MM.1S (cell line): ENCODE data around the gene ITPKC.

ENCODE experiments used
- EZH2 ChIP-seq: fragments of 300-600 bp; sonication (generic); optimal IDR thresholded peaks from 2 replicates; pipeline ENCODE3; 2017; ENCODE audit warnings: low read depth, mild to moderate bottlenecking, antibody characterized with exemption, low read length, mixed read lengths
- EZH2phosphoT487 ChIP-seq: fragments of 300-600 bp; sonication (generic); IDR thresholded peaks from 2 replicates; pipeline ENCODE4 v1.6.1; 2018; ENCODE audit warnings: antibody characterized with exemption, low read length
- TF ChIP-seq, protein P1 (sequence below): fragments of 300-600 bp; sonication (generic); IDR thresholded peaks from 2 replicates; pipeline ENCODE4 v1.5.1; 2016; ENCODE audit warnings: antibody characterized with exemption, low read length, mixed read lengths

DNA sequence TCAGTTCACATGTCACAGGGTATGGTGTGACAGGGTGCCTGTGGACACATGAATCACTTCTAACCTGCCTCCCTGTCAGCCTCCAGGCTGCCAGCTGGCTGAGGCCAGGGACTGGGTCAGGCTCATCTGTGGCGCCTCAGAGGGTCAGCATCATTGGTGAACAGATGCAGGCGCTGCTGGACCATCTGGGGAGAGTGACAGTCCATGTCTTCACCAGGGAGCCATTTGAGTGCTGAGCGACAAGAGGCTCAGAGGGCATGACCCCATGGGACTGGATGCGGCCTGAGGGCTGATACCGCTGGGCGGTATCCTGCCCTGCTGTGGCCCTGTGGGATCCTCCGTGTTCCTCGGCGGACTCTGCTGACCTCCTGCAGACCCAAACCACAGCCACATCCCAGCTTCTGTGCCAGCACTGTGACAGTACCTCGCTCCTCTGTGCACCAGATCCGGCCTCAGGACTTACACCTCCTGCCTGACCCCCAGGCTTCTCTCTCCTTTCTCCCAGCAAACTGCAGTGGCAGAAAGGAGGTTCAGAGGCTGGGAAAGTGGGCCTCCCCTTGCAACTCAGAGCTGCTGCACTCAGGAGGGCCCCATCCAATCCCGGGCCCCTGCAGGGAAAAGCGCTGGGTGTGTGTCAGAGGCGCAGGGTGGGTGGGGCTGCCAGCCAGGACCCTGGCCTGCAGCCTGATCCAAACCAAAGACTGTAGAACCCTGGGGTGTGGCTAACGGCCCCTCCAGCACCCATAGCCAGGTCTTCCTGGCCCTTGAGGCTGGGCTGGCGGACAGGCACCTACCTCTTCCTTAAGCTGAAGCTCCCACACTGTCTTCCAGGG, 23.2 kb downstream of the ITPKC start:
- TF ChIP-seq, protein P1, sequence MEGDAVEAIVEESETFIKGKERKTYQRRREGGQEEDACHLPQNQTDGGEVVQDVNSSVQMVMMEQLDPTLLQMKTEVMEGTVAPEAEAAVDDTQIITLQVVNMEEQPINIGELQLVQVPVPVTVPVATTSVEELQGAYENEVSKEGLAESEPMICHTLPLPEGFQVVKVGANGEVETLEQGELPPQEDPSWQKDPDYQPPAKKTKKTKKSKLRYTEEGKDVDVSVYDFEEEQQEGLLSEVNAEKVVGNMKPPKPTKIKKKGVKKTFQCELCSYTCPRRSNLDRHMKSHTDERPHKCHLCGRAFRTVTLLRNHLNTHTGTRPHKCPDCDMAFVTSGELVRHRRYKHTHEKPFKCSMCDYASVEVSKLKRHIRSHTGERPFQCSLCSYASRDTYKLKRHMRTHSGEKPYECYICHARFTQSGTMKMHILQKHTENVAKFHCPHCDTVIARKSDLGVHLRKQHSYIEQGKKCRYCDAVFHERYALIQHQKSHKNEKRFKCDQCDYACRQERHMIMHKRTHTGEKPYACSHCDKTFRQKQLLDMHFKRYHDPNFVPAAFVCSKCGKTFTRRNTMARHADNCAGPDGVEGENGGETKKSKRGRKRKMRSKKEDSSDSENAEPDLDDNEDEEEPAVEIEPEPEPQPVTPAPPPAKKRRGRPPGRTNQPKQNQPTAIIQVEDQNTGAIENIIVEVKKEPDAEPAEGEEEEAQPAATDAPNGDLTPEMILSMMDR, result no peak
- no peak for TF ChIP-seq EZH2
- no peak for TF ChIP-seq EZH2phosphoT487
